ENCODE data around the gene NUTM1.

NUTM1 gene

DNA sequence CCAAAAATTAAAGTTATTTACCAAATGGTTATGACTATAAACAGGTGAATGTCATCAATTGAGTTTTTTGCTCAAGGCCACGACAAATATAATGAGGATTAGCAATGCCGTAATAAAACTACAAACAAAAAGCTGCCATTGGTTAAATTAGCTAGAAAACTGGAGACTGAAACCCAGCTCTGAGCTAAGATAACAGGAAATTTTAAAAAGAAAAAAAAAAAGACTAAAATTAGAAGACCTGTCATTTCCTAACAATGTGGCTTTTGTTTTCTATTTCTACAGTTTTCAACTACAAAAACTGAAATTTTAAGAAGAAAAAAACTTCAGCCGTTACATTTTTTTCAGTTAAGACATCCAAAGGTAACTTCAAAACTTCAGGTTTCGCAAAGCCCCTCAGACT lies 15.2 kb upstream of the NUTM1 start:
- no peaks in the 10 kb centered on the region for H3K27me3 ChIP-seq (ENCODE audit: low read depth, low read length)
- no peak overlapping the region for H3K4me3 ChIP-seq (ENCODE audit: low read depth in 1 of 2, low read length in 2 of 2)
- H3K9me3 ChIP-seq (ENCODE audit: control insufficient read depth in 1 of 2, low read length in 2 of 2): no peaks in the 10 kb centered on the region
- no peaks in the 10 kb centered on the region for H3K36me3 ChIP-seq (ENCODE audit: control insufficient read depth in 1 of 2, insufficient read depth in 2 of 2, low read length in 2 of 2)
- H3K27ac ChIP-seq (ENCODE audit: low read length): no peak overlapping the region
- H3K4me1 ChIP-seq (ENCODE audit: control insufficient read depth in 1 of 2, insufficient read depth in 2 of 2, low read length in 2 of 2): no peaks in the 10 kb centered on the region

DNA sequence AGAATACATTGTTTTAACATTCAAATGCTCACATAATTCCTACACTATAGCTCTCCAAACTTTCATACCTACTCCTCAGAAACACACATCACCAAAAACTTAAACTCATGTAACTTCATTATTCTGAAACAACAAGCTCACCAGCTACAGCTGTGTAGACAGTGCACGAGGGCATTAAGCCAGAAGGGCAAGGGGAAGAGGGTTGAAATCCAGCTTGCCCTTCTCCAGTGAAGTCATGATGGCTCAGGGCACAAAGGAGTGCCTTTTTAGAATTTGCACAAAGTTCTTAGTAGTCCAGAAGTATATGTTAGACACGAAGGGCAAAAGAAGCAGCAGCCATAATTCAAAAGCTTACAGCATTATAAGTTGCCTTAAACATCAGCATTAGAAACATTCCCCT lies 14.1 kb upstream of the NUTM1 start:
- no peaks in the 10 kb centered on the region for H3K27me3 ChIP-seq (ENCODE audit: low read depth, low read length)
- no peak overlapping the region for H3K4me3 ChIP-seq (ENCODE audit: low read depth in 1 of 2, low read length in 2 of 2)
- H3K27ac ChIP-seq (ENCODE audit: low read length): no peak overlapping the region
- H3K4me1 ChIP-seq (ENCODE audit: control insufficient read depth in 1 of 2, insufficient read depth in 2 of 2, low read length in 2 of 2): no peaks in the 10 kb centered on the region
- no peaks in the 10 kb centered on the region for H3K36me3 ChIP-seq (ENCODE audit: control insufficient read depth in 1 of 2, insufficient read depth in 2 of 2, low read length in 2 of 2)
- no peaks in the 10 kb centered on the region for H3K9me3 ChIP-seq (ENCODE audit: control insufficient read depth in 1 of 2, low read length in 2 of 2)

DNA sequence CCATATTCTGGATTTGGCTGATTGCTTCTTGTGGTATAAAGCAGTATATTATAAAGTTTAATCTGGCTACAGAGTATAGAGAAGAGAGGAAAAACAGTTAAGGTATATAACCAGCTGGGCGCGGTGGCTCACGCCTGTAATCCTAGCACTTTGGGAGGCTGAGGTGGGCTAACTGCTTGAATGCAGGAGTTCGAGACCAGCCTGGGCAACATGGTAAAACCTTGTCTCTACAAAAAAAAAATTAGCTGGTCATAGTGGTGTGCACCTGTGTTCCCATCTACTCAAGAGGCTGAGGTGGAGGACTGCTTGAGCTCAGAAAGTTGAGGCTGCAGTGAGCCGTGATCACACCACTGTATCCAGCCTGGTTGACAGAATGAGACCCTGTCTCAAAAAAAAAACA lies 12.8 kb upstream of the NUTM1 start:
- H3K4me1 ChIP-seq (ENCODE audit: control insufficient read depth in 1 of 2, insufficient read depth in 2 of 2, low read length in 2 of 2): no peaks in the 10 kb centered on the region
- no peak overlapping the region for H3K27ac ChIP-seq (ENCODE audit: low read length)

DNA sequence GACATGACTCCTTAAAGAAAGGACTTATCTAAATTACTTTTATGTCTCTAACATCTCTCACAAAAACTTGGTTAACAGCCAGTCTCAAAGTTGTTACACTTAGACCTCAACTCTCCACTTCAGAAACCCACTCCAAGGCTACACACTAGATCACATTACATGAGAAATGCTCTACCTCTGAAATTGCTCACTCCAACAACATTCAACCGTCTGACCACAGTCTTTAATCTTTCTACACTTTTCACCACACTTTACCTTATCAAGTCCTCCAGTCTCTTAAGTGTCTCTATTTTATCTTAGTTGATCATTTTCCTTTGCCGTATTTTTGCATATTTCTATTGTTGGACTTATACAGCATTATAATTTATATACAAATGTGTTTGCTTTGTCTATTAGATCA lies 11.3 kb upstream of the NUTM1 start:
- H3K4me3 ChIP-seq (ENCODE audit: low read depth in 1 of 2, low read length in 2 of 2): no peak overlapping the region
- no peaks in the 10 kb centered on the region for H3K9me3 ChIP-seq (ENCODE audit: control insufficient read depth in 1 of 2, low read length in 2 of 2)
- peaks cover 0 to 12% of the 10 kb centered on the region in 2 donors for H3K4me1 ChIP-seq (ENCODE audit: control insufficient read depth in 1 of 2, insufficient read depth in 2 of 2, low read length in 2 of 2)
- H3K36me3 ChIP-seq (ENCODE audit: control insufficient read depth in 1 of 2, insufficient read depth in 2 of 2, low read length in 2 of 2): no peaks in the 10 kb centered on the region
- H3K27me3 ChIP-seq (ENCODE audit: low read depth, low read length): no peaks in the 10 kb centered on the region
- no peak overlapping the region for H3K27ac ChIP-seq (ENCODE audit: low read length)

More for the DNA sequence above, 12.8 kb upstream of the NUTM1 start:
- Histone ChIP-seq H3K4me3 (ENCODE audit: low read depth in 1 of 2, low read length in 2 of 2) (no peak overlapping the region), H3K27me3 (ENCODE audit: low read depth, low read length) (no peaks in the 10 kb centered on the region), H3K36me3 (ENCODE audit: control insufficient read depth in 1 of 2, insufficient read depth in 2 of 2, low read length in 2 of 2) (no peaks in the 10 kb centered on the region), H3K9me3 (ENCODE audit: control insufficient read depth in 1 of 2, low read length in 2 of 2) (no peaks in the 10 kb centered on the region)

DNA sequence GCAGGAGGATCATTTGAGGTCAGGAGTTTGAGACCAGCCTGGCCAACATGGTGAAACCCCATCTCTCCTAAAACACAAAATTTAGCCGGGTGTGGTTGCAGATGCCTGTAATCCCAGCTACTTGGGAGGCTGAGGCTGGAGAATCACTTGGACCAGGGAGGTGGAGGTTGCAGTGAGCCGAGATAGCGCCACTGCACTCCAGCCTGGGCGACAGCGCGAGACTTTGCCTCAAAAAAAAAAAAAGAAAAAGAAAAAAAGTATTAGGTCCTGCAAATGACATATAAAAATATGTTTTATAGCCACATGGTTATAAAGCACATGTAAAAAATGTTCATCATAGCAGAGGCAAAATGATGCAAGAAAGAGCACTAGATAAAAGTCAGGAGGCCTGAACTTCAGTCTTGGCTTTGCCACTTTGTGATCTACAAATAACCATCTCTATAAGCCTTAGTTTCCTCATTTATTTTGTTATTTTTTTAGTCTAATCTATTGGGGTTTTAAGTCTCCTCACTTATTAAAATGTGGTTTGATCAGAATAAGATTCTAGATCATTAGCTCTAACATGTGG lies 10.5 kb upstream of the NUTM1 start:
- Histone ChIP-seq H3K36me3 (ENCODE audit: control insufficient read depth in 1 of 2, insufficient read depth in 2 of 2, low read length in 2 of 2) (no peaks in the 10 kb centered on the region), H3K27ac (ENCODE audit: low read length) (no peak overlapping the region), H3K4me1 (ENCODE audit: control insufficient read depth in 1 of 2, insufficient read depth in 2 of 2, low read length in 2 of 2) (peaks cover 0 to 15% of the 10 kb centered on the region in 2 donors), H3K4me3 (ENCODE audit: low read depth in 1 of 2, low read length in 2 of 2) (no peak overlapping the region), H3K27me3 (ENCODE audit: low read depth, low read length) (no peaks in the 10 kb centered on the region), H3K9me3 (ENCODE audit: control insufficient read depth in 1 of 2, low read length in 2 of 2) (no peaks in the 10 kb centered on the region)

DNA sequence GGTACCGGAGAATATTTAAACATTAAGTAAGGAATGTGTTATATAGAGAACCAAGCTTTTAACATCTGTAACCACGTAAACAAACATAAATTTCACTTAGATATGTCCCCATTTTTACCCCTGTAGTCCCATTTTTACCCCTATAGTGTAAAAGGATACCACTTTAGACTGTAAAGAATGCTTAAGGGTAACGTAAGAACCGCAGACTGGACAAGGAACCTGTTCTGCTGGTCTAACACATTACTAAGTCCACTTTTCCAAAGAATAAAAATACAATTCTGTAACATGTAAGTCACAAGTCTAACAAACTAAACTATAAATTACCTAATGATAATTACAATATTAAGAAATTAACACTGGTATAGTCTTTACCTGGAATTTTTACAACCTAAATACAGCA lies 8.4 kb upstream of the NUTM1 start:
- Histone ChIP-seq H3K4me3 (ENCODE audit: low read depth in 1 of 2, low read length in 2 of 2) (peak overlapping the region in 1 of 2 donors; percentile 27), H3K27ac (ENCODE audit: low read length) (peak overlapping the region; percentile 81), H3K9me3 (ENCODE audit: control insufficient read depth in 1 of 2, low read length in 2 of 2) (no peaks in the 10 kb centered on the region), H3K36me3 (ENCODE audit: control insufficient read depth in 1 of 2, insufficient read depth in 2 of 2, low read length in 2 of 2) (no peaks in the 10 kb centered on the region), H3K27me3 (ENCODE audit: low read depth, low read length) (no peaks in the 10 kb centered on the region), H3K4me1 (ENCODE audit: control insufficient read depth in 1 of 2, insufficient read depth in 2 of 2, low read length in 2 of 2) (peaks cover 0 to 15% of the 10 kb centered on the region in 2 donors)

DNA sequence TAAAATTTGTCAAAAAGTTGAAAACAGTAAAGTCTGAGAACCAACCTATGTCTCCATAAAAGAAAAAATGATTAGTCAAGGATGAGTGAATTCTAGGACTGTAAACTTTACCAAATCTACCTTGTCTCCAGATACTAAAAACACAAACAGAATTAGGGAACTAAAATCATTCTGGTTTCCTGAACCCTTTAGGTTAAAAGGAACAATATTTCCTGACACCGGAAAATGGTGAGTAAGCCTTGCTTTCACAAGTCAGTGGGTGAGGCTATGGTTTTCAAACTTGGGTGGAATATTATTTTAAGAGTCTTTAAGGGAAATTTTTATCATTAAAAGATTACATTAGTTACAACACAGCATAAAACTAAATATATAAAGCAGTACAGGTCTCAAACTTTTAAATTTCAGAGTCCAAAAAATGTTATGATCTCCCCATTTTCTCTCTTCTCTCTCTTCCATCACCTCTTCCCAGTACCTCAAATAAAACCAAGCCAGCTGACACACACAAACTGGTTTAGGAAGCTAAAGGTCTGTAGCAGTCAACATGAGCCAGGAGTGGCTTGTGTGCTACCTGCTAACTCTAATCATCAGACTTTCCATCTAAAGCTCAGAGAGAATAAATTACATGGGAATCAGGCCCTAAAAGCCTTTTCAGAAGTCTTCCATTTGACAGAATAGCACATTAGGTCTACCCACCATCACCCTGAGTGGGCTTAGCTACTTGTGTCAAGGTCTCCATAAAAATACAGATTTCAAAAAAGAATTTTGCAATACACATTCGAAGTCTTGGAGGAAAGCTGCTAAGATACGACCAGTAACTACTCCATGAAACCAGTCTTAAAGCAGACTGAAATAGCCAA lies 7.7 kb upstream of the NUTM1 start:
- no peaks in the 10 kb centered on the region for H3K9me3 ChIP-seq (ENCODE audit: control insufficient read depth in 1 of 2, low read length in 2 of 2)
- no peaks in the 10 kb centered on the region for H3K36me3 ChIP-seq (ENCODE audit: control insufficient read depth in 1 of 2, insufficient read depth in 2 of 2, low read length in 2 of 2)
- peak overlapping the region; percentile 81 for H3K27ac ChIP-seq (ENCODE audit: low read length)
- peak overlapping the region in 1 of 2 donors; percentile 92 for H3K4me3 ChIP-seq (ENCODE audit: low read depth in 1 of 2, low read length in 2 of 2)
- peaks cover 0 to 19% of the 10 kb centered on the region in 2 donors for H3K4me1 ChIP-seq (ENCODE audit: control insufficient read depth in 1 of 2, insufficient read depth in 2 of 2, low read length in 2 of 2)
- no peaks in the 10 kb centered on the region for H3K27me3 ChIP-seq (ENCODE audit: low read depth, low read length)

DNA sequence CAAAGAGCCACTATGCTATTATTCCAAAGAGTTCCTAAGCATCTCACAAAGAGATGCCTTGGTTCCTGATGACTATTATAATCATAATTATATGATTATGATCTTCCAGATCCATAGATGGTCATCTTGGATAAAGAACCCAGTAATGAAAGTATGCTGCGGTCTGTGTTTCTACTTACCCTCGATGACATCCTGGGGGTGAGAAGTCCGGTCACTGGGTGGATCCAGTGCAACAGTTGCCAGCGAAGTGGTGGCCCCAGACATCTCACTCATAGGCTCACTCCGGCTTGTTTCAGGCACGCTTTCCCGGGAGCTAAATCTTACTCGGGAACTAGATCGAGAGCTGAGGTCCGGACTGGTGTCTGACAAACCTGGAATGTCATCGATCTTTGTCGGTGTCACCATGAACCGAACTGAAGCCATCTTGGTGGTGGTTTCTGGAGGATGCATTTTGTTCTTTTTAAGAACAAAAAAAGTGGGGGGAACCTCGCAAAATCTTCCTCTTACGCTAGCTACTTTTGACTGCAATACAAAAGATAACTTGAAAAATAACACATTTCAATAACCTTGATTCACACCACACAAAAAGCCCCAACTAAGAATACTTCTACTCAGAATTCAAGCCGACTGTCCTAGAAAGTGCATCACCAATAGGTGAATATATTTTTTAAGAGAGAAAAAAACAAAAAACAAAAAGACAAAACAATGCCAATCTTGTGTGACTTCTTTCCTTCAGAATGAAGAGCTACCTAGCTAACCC lies 6.7 kb upstream of the NUTM1 start:
- Histone ChIP-seq H3K4me3 (ENCODE audit: low read depth in 1 of 2, low read length in 2 of 2) (peak overlapping the region; percentile 92 to 100), H3K27me3 (ENCODE audit: low read depth, low read length) (no peaks in the 10 kb centered on the region), H3K4me1 (ENCODE audit: control insufficient read depth in 1 of 2, insufficient read depth in 2 of 2, low read length in 2 of 2) (peaks cover 0 to 19% of the 10 kb centered on the region in 2 donors), H3K36me3 (ENCODE audit: control insufficient read depth in 1 of 2, insufficient read depth in 2 of 2, low read length in 2 of 2) (no peaks in the 10 kb centered on the region), H3K9me3 (ENCODE audit: control insufficient read depth in 1 of 2, low read length in 2 of 2) (no peaks in the 10 kb centered on the region), H3K27ac (ENCODE audit: low read length) (peak overlapping the region; percentile 81)

DNA sequence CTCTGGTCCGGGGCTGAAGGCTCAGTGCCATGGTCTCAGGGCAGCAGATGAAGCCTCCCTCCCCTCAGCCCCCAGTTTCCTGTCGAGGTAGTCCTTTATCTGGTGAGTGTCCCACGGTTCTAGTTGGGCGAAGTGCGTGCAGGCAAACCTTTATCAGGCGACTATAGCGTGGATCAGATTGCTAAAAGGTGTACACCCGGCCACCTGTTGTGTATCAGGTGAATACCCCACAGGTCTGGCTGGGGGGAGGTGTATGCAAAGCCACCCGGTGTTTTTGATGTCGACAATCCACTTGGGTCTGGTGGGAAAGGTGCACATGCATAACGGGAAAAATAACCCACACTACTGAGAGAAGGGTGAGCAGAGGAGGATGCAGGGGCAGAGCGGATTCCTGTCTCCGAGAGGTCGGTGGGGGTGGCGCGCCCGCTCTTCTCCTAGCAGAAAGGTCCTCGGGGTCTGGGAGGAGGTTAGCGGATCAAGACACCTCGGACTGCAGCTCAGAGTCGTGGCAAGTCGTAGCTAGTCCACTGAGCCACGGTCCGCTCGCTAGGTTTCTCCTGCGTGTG lies 6.0 kb upstream of the NUTM1 start:
- H3K4me1 ChIP-seq (ENCODE audit: control insufficient read depth in 1 of 2, insufficient read depth in 2 of 2, low read length in 2 of 2): peaks cover 0 to 26% of the 10 kb centered on the region in 2 donors

DNA sequence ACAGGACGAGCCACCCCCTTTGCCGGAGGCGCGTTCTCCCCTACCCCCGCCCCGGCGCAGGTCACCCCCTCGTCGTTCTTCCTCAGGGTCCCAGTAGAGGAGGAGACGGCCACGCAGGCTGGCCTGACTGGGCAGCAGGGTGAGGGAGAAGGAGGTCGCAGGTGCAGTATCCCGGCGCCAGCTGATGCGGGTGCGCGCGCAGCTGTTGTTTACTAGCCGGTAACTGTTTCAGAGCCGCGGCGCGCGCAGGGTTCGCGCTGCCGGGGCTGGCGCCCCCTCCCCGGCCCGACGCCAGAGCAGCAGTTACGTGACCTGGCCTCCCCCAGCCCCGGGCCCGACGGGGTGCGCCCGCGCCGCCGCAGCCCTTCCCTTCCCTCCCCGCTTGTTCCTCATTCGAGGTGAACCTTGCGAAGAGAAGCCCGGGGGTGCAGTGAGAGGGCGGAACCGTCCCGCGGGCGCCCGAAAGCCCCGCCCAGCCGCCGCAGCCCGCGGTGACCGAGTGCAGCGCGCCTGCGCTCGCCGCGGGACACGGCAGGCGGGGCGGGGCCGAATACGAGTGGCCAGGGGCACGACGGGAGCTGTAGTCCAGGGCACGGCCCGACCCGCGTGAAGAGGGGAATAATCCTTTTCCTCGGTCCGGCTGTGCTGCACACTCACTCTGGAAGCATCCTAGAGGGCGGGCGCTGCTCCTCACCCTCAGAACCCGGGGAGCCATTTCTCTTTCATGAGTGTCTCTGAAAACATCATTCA lies 5.4 kb upstream of the NUTM1 start, which contains the start of gene SLC12A6:
SLC12A6 (minus strand) TSS at position 225 of the 750 bp plus-strand sequence. CDS start 1,101 bp downstream, outside the sequence.
- H3K27ac ChIP-seq (ENCODE audit: low read length): peak within 1 kb of the TSS; percentile 81
- H3K4me3 ChIP-seq (ENCODE audit: low read depth in 1 of 2, low read length in 2 of 2): peak within 1 kb of the TSS; percentile 92 to 100
- no peaks in the 10 kb centered on the region for H3K27me3 ChIP-seq (ENCODE audit: low read depth, low read length)
- H3K9me3 ChIP-seq (ENCODE audit: control insufficient read depth in 1 of 2, low read length in 2 of 2): no peaks in the 10 kb centered on the region
- H3K36me3 ChIP-seq (ENCODE audit: control insufficient read depth in 1 of 2, insufficient read depth in 2 of 2, low read length in 2 of 2): no peaks in the 10 kb centered on the region
- peaks cover 0 to 27% of the 10 kb centered on the region in 2 donors for H3K4me1 ChIP-seq (ENCODE audit: control insufficient read depth in 1 of 2, insufficient read depth in 2 of 2, low read length in 2 of 2)

More for the DNA sequence above, 6.0 kb upstream of the NUTM1 start:
- peak overlapping the region; percentile 92 to 100 for H3K4me3 ChIP-seq (ENCODE audit: low read depth in 1 of 2, low read length in 2 of 2)
- H3K36me3 ChIP-seq (ENCODE audit: control insufficient read depth in 1 of 2, insufficient read depth in 2 of 2, low read length in 2 of 2): no peaks in the 10 kb centered on the region
- H3K27ac ChIP-seq (ENCODE audit: low read length): peak overlapping the region; percentile 81
- H3K9me3 ChIP-seq (ENCODE audit: control insufficient read depth in 1 of 2, low read length in 2 of 2): no peaks in the 10 kb centered on the region
- H3K27me3 ChIP-seq (ENCODE audit: low read depth, low read length): no peaks in the 10 kb centered on the region
